Upper lobe of left lung (tissue), 4 donors: ENCODE data around the gene INSRR.

Experiments used
- CTCF ChIP-seq, 6 experiments: fragments of 450-650 bp in 4 of 6; fragments of 200-600 bp in 2 of 6; sonication (generic) in 2 of 6; IDR thresholded peaks; one replicate each; pipeline ENCODE4 v1.5.1; 2016 to 2019; ENCODE audit warnings: antibody characterized with exemption in 6 of 6
- POLR2A ChIP-seq, 4 donors: fragments of 450-650 bp; IDR thresholded peaks; one replicate each; pipeline ENCODE4 v1.5.1; 2016 to 2017; ENCODE audit warnings: antibody characterized with exemption in 4 of 4, mild to moderate bottlenecking in 2 of 4

- TF ChIP-seq CTCF (IDR thresholded peaks at IDR 0.05) (no peak), POLR2A (IDR thresholded peaks at IDR 0.05) (no peak)
Observed at GRCh38 chr1:156857532-156857931, 1.4 kb downstream of the INSRR start.
